Metanephros (tissue), 1 donor: ENCODE data around the gene OR5T2. TPM values are rescaled to one million over a fixed set of nuclear protein-coding genes. Genes with fewer than 3 reads are reported as not detected.

Source experiments
- total RNA-seq: library from RNA; depleted of rRNA; stranded (reverse); fragments of >200 nt; gene quantifications from one replicate; pipeline ENCODE4 v1.2.3, GENCODE V29; 2014

The OR5T2 gene
- not detected for total RNA-seq

GRCh38 chr11:56234155-56234554 is at the start of gene OR5T2:
Gene OR5T2 (minus strand): TSS chr11:56234255. CDS start chr11:56233062, 1,193 bp downstream.

GRCh38 chr11:56273854-56274253 is 39.8 kb upstream of the OR5T2 start, which contains the start of gene OR5T1:
Gene OR5T1 (plus strand): TSS chr11:56274154. CDS start chr11:56275639, 1,485 bp downstream.

GRCh38 chr11:56251954-56252353 is 17.9 kb upstream of the OR5T2 start, which contains the start of gene OR5T3:
Gene OR5T3 (plus strand): TSS chr11:56252254. CDS start chr11:56252254, 0 bp downstream.

Other genes starting within 250 kb of the OR5T2 start
- gene OR5F1, start 239.6 kb downstream of the OR5T2 start, total RNA-seq: not detected
- gene OR5AS1, start 206.6 kb downstream of the OR5T2 start, total RNA-seq: not detected
- gene OR8I2, start 140.9 kb downstream of the OR5T2 start, total RNA-seq: not detected
- not detected for gene OR8H2, start 130.6 kb downstream of the OR5T2 start, total RNA-seq
- not detected for gene OR8H3, start 111.9 kb downstream of the OR5T2 start, total RNA-seq
- gene OR8J3, start 94.1 kb downstream of the OR5T2 start, total RNA-seq: not detected
- gene OR8K5, start 73.9 kb downstream of the OR5T2 start, total RNA-seq: not detected
- gene OR5J2, start 57.6 kb downstream of the OR5T2 start, total RNA-seq: not detected
- gene OR5T3, start 18.0 kb upstream of the OR5T2 start, total RNA-seq: not detected
- not detected for gene OR5T1, start 39.9 kb upstream of the OR5T2 start, total RNA-seq
- gene OR8H1, start 58.0 kb upstream of the OR5T2 start, total RNA-seq: not detected
- not detected for gene OR8K3, start 80.9 kb upstream of the OR5T2 start, total RNA-seq
- gene OR8K1, start 111.8 kb upstream of the OR5T2 start, total RNA-seq: not detected
- not detected for gene OR8J1, start 120.0 kb upstream of the OR5T2 start, total RNA-seq
- gene OR8U1, start 141.4 kb upstream of the OR5T2 start, total RNA-seq: not detected
- not detected for gene OR5AL1, start 178.4 kb upstream of the OR5T2 start, total RNA-seq
- not detected for gene OR5M3, start 239.1 kb upstream of the OR5T2 start, total RNA-seq